HG02943 (cell line): ENCODE data around the gene CAPZA3.
"Not testable (repeated sequence)": the region's sequence is repeated elsewhere in the genome, so short reads cannot be mapped to it uniquely, and the experiment has no call there.

Source experiments
- ATAC-seq: cut with Tn5 transposase; IDR thresholded peaks from one replicate; pipeline ENCODE4 v1.9.1; 2021; ENCODE audit warnings: mild to moderate bottlenecking, low read depth, moderate library complexity; ENCODE audit not compliant: unreplicated experiment

The CAPZA3 gene, protein sequence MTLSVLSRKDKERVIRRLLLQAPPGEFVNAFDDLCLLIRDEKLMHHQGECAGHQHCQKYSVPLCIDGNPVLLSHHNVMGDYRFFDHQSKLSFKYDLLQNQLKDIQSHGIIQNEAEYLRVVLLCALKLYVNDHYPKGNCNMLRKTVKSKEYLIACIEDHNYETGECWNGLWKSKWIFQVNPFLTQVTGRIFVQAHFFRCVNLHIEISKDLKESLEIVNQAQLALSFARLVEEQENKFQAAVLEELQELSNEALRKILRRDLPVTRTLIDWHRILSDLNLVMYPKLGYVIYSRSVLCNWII

DNA sequence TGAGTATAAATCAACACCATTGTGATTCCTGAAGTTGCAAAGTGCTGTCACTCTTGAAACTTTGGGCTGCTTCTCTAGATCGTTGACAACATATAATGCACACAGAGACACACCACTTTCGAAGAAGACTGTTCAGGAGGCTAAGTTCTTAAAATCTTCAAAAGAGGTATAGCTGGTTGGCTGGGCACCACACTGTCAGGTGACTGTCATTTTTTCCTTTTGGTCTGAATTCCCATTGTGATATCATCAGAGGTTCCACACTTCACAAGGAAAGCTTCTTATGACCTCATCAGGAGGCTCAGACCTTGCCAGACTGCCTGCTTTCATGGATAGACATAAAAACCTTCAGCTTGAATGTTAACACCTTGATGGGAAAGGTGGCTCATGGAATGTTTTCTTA is at the start of gene CAPZA3, which contains the start of gene PLCZ1:
TSS of gene CAPZA3 (plus strand) at position 301 of the 400 bp plus-strand sequence. CDS start 150 bp downstream, outside the sequence.
TSS of gene PLCZ1 (minus strand) at position 194 of the 400 bp plus-strand sequence. CDS start 641 bp downstream, outside the sequence.
- no peak for ATAC-seq

DNA sequence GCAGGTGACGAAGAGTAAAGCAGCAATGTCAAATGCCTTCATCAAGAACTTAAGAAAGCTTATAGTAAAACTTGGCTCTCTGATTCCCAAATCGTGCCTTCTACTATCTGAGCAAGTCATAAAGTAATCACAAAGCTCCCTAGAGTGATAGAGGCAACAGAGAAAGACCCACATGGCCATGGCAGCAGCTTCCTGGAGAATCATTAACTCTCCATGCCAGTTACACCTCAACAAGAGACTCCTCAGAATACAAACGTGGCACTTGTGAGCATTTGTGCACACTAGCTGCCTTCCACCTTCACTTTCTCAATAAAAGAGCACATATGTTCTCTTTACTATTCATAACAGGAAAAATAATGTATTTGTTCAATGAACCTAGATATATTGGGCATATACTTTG is 48.1 kb upstream of the CAPZA3 start:
- no peak for ATAC-seq

DNA sequence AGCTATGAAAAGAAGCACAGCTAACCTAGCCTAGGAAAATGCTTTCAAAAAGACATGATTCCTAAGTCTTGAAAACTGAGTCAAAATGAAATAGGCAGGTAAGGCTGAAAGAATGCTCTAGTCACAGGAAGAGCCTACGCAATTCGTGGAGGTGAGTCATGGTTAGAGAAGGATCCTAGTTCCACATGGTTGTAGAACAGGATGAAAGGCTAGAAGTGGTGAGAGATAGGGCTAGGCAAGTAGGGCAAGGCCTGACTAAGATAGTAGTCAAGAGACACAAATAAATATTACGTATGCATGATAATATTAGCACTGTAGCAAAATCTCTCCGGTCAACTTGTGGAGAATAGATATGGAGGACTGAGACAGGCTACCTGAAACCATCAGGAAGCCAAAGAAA is 47.3 kb upstream of the CAPZA3 start:
- no peak for ATAC-seq

DNA sequence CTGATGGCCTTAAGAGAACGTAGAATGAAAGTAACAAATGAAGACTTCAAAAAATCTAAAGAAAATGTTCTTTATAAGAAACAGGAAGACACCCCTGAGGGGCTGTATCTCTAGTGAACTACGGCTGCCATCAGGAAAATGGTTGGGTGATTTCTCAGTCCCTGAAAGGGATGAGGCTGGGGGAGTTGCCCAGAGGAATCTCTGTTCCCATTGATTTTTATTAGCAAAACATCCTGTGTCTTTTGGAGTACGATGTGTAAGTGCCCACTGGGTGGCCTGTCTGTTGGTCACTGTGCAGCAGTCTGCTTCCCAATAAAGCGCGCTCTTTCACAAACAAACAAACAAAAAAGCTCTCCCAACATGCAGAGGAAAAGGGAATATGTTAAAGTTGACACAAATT is 43.9 kb upstream of the CAPZA3 start:
- ATAC-seq = not testable (repeated sequence)

DNA sequence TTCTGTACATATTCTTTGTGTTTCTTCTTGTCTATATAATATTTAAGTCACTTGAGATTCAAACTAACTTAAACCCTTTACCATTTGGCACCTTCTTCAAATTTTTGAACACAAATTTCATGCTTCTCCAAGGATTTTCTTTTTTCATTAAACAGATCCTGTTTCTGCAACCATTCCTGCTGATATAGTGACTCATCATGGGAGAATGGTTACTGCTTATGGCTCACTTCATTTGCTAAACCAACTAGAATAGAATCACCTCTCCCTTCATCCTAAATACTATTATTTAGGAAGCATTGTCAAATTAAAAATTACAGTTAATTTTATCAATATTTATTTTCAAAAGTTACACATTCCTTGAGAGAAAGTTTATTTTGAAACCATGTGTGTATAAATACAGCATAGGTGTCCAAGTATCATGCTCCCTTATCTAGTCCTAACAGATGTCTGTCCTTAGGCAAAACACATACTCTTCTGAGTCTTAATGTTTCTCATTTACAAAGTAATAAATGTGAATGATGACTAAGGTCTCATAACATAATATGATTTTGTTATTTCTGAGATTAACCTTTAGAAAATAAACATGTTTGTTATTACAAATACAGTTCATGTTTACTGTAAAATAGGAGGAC is 40.8 kb upstream of the CAPZA3 start:
- ATAC-seq = no peak

DNA sequence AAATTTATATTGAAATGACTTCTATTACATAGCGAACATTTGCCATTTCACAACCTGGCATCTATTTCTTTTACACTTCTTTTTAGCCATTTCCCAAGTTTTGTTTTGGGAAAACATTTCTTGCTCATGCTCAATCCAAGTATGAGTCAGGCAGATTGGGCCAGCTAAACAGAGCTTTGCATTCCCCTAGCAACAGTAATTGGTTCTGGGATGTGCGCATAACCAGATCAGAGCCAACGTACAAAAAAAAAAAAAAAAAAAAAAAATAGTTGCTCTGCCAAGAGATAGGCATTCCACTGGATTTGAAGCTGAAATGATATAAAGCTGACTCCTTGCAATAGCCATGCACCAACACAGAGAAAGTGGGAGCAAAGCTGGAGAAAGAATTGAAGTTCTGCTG is 37.6 kb upstream of the CAPZA3 start:
- ATAC-seq = no peak

DNA sequence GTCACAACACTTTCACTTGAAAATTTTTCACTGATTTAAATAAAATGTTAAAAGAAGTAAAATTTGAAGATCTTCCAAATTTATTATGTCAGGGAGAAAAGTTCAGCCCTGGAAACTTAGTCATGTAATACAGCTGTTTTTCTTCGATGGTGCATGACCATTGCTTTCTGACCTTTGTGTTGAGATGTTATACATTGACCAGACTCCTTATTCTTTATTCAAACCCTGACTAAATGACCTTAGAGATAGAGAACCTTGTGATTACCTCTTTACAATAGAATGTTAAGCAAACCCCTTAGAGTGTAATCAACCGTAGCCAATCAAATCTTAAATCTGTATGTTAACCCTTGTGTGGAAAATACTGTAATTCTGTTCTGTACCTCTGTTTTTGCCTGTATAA is 34.6 kb upstream of the CAPZA3 start:
- no peak for ATAC-seq

DNA sequence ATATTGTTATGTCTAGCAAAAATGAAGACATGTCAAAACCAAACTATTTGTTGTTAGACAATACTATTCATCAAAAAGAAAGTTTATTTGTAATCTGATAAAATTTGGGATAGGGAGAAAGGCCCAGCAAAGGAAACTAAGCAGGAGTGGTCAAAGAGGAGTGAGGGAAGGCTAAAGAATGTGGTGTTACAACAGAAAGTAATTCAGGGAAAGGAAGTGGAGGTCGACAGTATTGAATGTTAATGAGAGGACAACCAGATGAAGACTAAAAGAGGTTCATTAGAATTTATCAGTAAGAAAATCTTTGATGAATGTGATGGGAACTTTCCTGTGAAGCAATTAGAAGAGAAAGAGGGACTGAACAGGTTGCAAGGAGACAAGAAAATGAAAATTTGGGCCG is 34.0 kb upstream of the CAPZA3 start:
- ATAC-seq = no peak

DNA sequence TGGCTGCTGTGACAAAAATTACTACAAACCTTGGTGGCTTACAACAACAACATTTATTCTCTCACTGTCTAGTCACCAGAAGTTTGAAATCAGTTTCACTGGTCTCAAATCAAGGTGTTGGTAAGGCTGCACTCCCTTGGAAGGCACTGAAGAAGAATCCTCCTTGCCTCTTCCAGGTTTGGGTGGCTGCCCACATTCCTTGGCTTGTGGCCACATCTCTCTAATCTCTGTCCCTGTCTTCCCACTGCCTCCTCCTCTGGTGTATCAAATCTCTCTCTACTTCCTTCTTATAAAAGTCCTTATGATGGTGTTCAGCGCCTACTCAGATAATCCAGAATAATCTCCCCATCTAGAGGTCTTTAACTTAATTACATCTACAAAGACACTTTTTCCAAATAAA is 31.1 kb upstream of the CAPZA3 start:
- no peak for ATAC-seq

DNA sequence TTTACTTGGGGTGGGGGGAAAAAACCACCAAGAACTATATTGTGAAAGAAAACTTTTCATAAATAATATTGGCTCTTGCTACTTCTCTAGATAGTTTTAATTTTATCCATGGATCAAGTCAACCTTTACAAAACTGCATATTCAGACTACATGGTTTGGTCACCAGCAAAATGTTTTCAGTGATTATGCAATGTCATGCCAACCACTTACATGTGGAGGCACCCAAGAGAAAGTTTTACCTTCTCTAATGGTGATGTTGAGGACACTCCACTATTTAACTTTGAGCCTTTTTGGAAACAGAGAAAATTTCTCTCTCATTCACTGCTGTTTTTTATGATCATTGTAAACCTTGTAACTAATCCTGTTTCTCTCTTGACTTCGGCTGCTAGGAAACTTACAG is 21.7 kb upstream of the CAPZA3 start:
- no peak for ATAC-seq

DNA sequence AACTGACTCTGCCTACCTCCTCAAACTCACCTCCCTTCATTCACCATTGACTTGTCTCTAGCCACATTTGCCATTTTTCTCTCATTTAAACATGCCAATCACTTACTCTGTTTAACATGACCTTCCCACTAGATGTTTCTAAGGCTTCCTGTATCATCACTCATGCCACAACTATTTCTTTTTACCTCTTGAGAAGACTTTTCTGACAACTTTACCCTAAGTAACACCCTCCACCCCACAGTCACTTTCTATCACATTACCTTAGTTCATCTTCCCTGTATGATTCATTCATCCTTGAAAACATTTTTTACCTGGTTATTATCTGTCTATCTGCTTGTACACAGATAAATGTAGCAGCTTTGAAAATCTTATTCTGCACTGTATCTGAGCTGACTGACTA is 19.5 kb upstream of the CAPZA3 start:
- no peak for ATAC-seq

DNA sequence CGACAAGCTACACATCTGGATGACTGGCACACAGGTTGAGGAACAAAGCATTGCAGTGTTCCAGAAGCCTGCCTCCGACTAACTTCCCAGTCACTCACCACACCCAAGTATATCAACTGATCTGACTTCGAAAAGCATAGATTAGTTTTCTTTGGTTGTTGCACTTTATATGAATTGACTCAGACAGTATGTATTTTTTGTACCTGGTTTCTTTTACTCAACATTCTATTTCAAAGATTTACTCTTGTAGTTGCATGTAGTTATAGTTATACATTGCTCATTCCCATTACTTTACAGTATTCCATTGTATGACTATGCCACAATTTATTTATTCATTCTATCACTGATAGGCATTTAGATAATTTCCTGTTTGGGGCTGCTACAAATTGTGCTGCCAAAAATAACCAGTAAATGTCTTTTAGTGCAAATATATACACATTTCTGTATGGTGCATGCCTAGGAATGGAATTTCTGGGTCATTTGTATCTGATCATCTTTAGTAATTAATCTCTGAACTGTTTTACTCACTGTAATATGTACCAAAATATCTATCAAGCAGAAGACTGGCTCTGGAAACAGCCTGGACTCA is 17.9 kb upstream of the CAPZA3 start:
- ATAC-seq = no peak

DNA sequence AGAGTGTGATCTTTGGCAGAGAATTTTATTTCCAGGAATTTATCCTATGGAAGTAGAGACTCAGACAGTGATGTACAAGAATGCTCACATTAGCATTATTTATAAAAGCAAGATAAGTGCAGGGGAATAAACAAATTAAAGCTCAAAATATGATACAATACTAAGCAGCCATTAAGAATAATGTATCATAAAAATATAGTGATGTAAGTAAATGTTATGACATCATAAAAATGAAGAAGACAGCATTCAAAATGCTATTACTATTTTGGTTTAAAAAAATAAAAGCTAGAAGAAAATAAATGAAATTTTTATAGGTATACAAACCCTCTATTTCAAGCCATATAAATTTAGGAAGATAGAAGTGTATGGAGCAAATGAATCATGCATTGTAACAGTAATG is 17.2 kb upstream of the CAPZA3 start:
- ATAC-seq = no peak

DNA sequence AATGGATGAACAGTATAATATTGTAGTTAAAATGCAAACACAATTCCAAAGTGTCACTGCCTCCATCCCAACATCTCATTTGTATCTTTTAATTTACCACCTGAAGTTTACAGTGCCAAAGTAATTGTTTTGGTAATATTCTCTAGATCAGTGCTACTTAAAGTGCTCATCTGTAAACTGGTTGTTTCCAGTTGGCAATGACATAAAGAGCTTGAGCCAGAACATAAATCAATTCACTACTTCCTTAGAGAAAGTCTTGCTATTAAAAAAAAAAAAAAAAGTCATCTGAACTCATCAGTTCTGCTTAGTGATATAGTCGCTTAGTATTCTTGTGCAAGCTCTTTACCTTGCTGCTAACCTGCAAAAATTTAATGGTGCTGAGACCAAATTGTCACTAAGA is 16.5 kb upstream of the CAPZA3 start:
- ATAC-seq = no peak

DNA sequence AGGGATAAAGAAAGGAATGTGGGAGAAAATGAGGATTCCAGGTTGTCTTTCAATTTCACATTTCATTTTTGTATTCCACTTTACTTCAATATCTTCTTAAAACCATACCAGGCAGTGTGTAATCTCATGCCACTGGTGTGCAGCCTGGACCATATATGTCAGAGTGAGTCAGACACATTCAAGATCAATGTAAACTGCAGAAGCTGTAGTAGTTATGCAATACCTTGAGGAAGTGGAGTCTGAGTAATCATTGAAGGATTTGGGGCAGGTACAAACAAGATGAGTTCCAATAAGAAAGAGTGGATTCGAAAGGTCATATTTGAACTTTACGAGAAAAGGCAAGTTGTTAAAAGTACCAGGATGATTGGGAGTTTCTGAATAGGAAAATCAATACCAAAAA is 14.2 kb upstream of the CAPZA3 start:
- no peak for ATAC-seq

DNA sequence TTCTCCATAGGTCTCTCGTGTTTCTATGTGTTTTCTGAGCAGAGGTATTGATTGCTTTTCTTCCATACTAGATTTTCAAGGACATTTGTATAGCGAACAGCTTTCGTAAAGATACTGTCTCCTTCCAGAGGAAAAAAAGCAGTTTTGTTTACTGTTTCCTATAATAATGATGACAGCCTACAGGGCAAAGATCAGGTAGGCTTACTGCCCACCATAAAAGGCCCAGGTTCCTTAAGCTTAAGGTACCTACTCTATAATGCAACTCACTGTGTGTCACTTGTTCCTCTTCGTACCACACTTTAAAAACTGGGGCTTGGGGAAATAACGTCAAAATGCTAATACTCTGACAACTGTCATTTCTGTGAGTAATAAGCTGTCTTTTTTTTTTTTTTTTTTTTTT is 6.8 kb upstream of the CAPZA3 start:
- no peak for ATAC-seq

DNA sequence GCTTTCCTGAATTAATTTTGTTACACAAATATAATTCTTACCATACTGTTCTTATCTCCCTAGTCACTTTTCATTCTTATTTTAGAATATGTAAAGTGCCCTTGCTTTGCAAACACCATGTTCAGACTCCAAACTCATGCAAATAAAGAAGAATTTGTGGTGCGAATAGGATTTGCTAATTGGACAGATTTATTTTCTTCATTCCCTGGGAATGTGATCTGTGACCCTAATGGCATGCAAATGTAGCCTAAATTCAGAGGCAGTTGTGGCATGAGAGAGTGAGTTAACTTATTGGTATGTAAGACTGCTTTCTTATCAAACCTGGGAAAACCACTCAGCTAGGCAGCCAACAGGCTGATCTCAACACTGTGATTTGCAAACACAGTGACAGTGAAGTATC is 10.0 kb downstream of the CAPZA3 start:
- no peak for ATAC-seq

DNA sequence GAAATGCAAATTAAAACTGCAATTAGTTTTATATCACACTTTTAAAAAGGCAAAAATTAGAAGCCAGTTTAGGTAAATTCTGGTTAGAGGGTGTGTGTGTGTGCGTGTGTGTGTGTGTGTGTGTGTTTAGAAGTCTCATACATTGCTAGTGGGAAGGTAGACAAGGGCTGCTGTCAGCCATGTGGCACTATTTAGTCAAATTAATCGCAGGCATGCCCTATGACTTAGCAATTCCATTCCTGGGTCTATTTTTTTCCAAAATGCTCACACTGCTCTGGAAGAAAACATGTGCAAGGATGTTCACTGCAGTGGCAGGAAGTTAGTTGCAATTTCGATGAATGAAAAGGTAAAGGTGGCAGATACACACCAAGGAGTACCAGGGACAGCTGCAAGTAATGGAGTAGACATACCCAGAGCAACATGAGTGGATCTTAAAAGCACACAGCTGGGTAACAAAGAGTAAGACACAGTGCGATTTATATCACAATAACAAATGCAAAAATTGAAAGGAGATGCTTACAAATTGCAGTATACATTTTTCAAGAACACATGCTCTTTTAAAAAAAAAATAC is 11.6 kb downstream of the CAPZA3 start:
- no peak for ATAC-seq

DNA sequence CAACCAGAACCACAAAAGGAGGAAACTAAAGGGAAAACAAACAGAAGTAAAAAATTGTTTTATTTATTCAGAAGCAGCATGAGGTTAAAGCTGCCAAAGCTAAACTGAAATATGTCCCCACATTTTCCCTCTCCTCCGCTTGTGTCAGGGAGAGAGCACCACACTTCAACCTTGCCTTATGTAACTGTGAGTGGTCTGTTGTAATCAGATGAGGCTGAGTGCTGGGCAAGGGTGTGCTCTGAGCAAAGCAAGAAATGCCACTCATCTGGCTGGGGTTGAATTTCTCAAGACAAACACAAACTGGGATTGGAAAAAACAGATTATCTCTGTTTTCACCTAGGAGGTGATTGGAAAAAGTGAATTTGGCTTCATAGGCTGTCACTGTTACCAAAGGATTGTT is 12.2 kb downstream of the CAPZA3 start:
- no peak for ATAC-seq

DNA sequence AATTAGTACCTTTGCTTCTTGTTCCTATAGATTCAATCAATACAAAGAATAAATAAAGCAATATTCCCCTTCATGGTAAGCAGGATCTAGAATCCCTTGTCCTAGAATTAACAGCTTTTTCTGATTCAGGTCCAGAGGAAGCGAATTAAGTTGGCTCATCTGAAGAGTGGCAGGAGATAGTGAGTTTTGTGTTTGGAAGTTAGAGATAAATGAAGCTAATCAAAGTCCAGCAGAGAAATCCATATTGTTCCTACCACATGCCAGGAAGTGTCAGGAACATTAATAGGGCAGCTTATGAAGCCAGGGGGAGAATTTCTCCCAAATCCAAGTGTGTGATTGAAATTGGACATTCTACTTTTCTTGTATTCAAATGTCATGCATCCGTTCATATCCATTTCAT is 13.9 kb downstream of the CAPZA3 start:
- no peak for ATAC-seq

DNA sequence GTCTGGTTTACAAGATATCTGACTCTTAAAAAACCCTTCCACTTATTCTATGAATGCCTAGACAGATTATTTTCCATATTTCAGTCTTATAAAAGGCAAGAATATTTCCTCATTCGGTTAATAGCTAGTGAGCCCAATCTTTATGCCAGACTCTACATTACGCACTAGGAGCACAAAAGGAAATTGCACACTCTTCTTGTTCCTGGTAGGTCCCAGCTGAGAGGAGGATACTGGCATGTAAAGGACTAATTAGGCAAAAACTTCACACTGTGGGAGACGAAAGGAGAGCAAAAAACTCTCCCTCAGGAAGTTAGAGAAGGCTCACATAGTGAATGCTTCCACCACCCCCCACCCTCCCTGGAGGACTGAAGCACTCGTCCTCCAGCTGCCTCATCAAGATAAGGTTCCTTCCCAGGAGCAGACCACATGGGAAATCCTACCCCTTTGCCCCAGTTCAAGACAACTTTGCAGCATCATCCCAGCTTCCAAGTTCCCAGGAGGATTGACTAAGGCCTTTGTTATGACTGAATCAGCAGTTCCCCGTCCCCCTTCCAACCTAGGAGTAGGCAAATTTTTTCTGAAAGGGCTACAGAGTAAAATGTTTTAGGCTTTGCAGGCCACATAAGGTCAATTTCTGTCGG is 14.5 kb downstream of the CAPZA3 start:
- no peak for ATAC-seq
